GM23248 (cell line): ENCODE results near the gene ST6GALNAC3. TPM values are rescaled to one million over a fixed set of nuclear protein-coding genes. Genes with fewer than 3 reads are reported as not detected.

Experiments used
- DNase-seq: peaks from one replicate; pipeline ENCODE4 v3.0.0-alpha.2; 2015
- H2AFZ ChIP-seq: fragments of 200-600 bp; sonication (generic); 2 replicates; pipeline ENCODE4 v1.6.1; 2016; ENCODE audit warnings: antibody characterized with exemption
- H3F3A ChIP-seq: fragments of 200-600 bp; sonication (generic); 2 replicates; pipeline ENCODE4 v1.6.1; 2016; ENCODE audit warnings: mild to moderate bottlenecking, antibody characterized with exemption, mixed run types; ENCODE audit not compliant: insufficient read depth
- H3K27ac ChIP-seq: fragments of 200-600 bp; sonication (generic); 2 replicates; pipeline ENCODE4 v1.5.1; 2016; ENCODE audit warnings: mild to moderate bottlenecking
- H3K27me3 ChIP-seq: fragments of 200-600 bp; sonication (generic); replicated peaks from 2 replicates; pipeline ENCODE4 v1.6.1; 2016; ENCODE audit warnings: mild to moderate bottlenecking; ENCODE audit not compliant: insufficient read depth
- H3K36me3 ChIP-seq: fragments of 200-600 bp; sonication (generic); 2 replicates; pipeline ENCODE4 v1.6.1; 2016; ENCODE audit warnings: low read depth, mild to moderate bottlenecking
- H3K4me1 ChIP-seq: fragments of 200-600 bp; sonication (generic); 2 replicates; pipeline ENCODE4 v1.6.1; 2016; ENCODE audit warnings: mild to moderate bottlenecking; ENCODE audit not compliant: insufficient read depth
- H3K4me2 ChIP-seq: fragments of 200-600 bp; sonication (generic); one replicate; pipeline ENCODE4 v1.6.1; 2016; ENCODE audit warnings: mild to moderate bottlenecking; ENCODE audit not compliant: unreplicated experiment
- H3K4me3 ChIP-seq: fragments of 200-600 bp; sonication (generic); 2 replicates; pipeline ENCODE4 v1.5.1; 2016; ENCODE audit warnings: mild to moderate bottlenecking
- H3K79me2 ChIP-seq: fragments of 200-600 bp; sonication (generic); 2 replicates; pipeline ENCODE4 v1.6.1; 2016; ENCODE audit warnings: mild to moderate bottlenecking; ENCODE audit not compliant: insufficient read depth
- H3K9ac ChIP-seq: fragments of 200-600 bp; sonication (generic); 2 replicates; pipeline ENCODE4 v1.6.1; 2016; ENCODE audit warnings: mild to moderate bottlenecking
- H3K9me2 ChIP-seq: fragments of 200-600 bp; sonication (generic); 2 replicates; pipeline ENCODE4 v1.6.1; 2016; ENCODE audit warnings: mixed run types, mild to moderate bottlenecking, moderate library complexity; ENCODE audit not compliant: insufficient read depth
- H3K9me3 ChIP-seq: fragments of 200-600 bp; sonication (generic); one replicate; pipeline ENCODE4 v1.6.1; 2017; ENCODE audit warnings: low read depth
- H4K20me1 ChIP-seq: fragments of 200-600 bp; sonication (generic); 2 replicates; pipeline ENCODE4 v1.6.0; 2016; ENCODE audit not compliant: insufficient read depth
- EZH2 ChIP-seq: fragments of 200-600 bp; sonication (generic); IDR thresholded peaks from 2 replicates; pipeline ENCODE4 v1.6.1; 2018; ENCODE audit warnings: antibody characterized with exemption, mild to moderate bottlenecking; ENCODE audit not compliant: insufficient read depth, poor library complexity, severe bottlenecking
- EZH2phosphoT487 ChIP-seq: fragments of 200-600 bp; sonication (generic); IDR thresholded peaks from 2 replicates; pipeline ENCODE4 v1.6.1; 2018; ENCODE audit warnings: antibody characterized with exemption, moderate library complexity, mild to moderate bottlenecking, low read depth; ENCODE audit not compliant: insufficient read depth
- WGBS, 2 experiments: methylation state at CpG; one replicate each; pipeline ENCODE4 v1.1.6; 2015 to 2017; ENCODE audit warnings: low lambda C conversion rate in 2 of 2, low coverage in 1 of 2; ENCODE audit errors: missing lambda C conversion rate in 2 of 2; 5-methylcytosine and 5-hydroxymethylcytosine counted together
- in situ Hi-C: fragments of 300-500 bp; cut with MboI; formaldehyde crosslinking; loops from 2 replicates; pipeline ENCODE4 v1.15.0; 2020
- polyA plus RNA-seq: library from polyadenylated mRNA; unstranded; fragments of >200 nt; fragmentation: Nextera tagmentation; extraction: Ambion mirVana; gene quantifications from 2 replicates; pipeline ENCODE4 v1.2.1, GENCODE V29; 2016
- total RNA-seq: library from RNA; depleted of rRNA; stranded (reverse); fragments of >200 nt; shearing (Covaris generic); gene quantifications from 2 replicates; pipeline ENCODE4 v1.2.3, GENCODE V29; 2014

Gene ST6GALNAC3
- total and polyA plus RNA-seq, 2 experiments from 2014 or later, result not detected

DNA sequence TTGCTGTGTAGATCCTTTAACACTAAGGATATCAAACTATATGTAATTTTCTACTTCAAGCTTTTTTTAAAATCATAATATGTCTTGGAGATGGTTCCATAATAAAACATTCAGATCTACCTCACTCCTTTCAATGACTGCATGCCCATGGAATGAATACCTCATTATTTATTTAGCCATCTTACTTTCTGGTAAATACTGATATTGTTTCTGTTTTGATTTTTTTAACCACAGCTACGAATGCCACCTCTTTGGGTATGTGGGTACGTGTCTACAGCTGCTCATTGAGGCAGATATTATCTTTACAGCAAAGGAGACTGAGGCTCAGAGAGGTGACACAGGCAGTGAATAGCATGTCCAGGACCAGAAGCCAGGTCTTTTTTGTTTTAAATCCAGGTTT, 215.7 kb downstream of the ST6GALNAC3 start:
- in situ Hi-C loops, result no loop called here
- no peak for DNase-seq
- 45 to 49% methylated on average over 2 of the region's 2 CpGs for WGBS, 2 experiments

DNA sequence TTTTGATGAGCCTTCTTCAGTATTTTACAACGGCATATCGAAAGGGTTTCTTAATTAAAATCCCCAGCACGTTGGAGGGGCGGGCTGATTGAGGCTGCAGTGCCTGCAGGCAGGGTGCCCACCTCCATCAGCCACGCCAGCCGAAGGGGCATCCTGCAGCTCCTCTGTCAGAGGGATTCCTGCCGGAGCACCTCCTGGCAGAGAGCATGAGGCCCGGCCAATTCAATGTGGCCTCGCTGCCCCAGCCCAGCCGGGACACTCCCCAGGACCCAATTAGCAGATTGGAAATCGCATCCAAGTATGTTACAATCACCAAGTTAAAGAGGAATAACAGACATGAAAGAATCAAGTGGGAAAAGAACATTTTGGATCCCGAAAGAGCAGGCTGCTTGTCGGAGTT, 216.6 kb downstream of the ST6GALNAC3 start:
- no peak overlapping the region for H3K27ac ChIP-seq
- no peaks in the 10 kb centered on the region for H3K4me1 ChIP-seq
- H2AFZ ChIP-seq, result peak overlapping the region; percentile 66
- TF ChIP-seq EZH2phosphoT487 (no peak), EZH2 (no peak)
- no peaks in the 10 kb centered on the region for H4K20me1 ChIP-seq
- no peak overlapping the region for H3K9ac ChIP-seq
- H3F3A ChIP-seq, result no peaks in the 10 kb centered on the region
- DNase-seq, result peak; percentile 11
- peak overlapping the region; percentile 6 for H3K4me2 ChIP-seq
- no peaks in the 10 kb centered on the region for H3K79me2 ChIP-seq
- H3K27me3 ChIP-seq, result no peaks in the 10 kb centered on the region; the same call in 1 of the 2 replicates
- in situ Hi-C loops, result no loop called here
- 19 to 21% methylated on average over 13 of the region's 13 CpGs for whole genome bisulfite sequencing, 2 experiments
- H3K4me3 ChIP-seq, result peak overlapping the region; percentile 58
- H3K9me2 ChIP-seq, result no peaks in the 10 kb centered on the region
- no peaks in the 10 kb centered on the region for H3K9me3 ChIP-seq
- H3K36me3 ChIP-seq, result no peaks in the 10 kb centered on the region

More for the DNA sequence above, 215.7 kb downstream of the ST6GALNAC3 start:
- H2AFZ ChIP-seq, result no peak overlapping the region
- TF ChIP-seq EZH2phosphoT487 (no peak), EZH2 (no peak)
- H3K4me3 ChIP-seq, result no peak overlapping the region
- no peak overlapping the region for H3K4me2 ChIP-seq
- H3K4me1 ChIP-seq, result no peaks in the 10 kb centered on the region
- H3K79me2 ChIP-seq, result no peaks in the 10 kb centered on the region
- H3K9me3 ChIP-seq, result no peaks in the 10 kb centered on the region
- no peak overlapping the region for H3K27ac ChIP-seq
- no peaks in the 10 kb centered on the region for H4K20me1 ChIP-seq
- H3K27me3 ChIP-seq, result no peaks in the 10 kb centered on the region; the same call in 1 of the 2 replicates
- H3K9me2 ChIP-seq, result no peaks in the 10 kb centered on the region
- H3K36me3 ChIP-seq, result no peaks in the 10 kb centered on the region
- no peak overlapping the region for H3K9ac ChIP-seq
- no peaks in the 10 kb centered on the region for H3F3A ChIP-seq

DNA sequence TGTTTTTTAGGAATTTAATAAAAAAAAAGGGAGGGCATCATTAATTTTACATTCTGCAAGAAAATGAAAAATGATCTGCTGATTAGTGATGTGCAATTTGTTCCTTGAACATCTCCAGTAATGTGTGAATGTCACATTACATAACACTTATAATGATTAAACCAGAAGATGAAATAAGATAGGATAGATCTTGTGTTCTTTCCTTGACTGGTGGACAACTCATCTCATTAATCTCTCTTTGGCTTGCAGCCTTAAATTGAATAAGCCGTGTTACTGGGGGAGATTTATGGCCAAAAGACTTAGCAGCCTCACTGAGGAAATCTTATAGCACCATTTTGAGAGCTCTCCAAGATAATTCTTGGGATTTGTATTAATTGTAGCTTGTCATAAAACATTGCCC, 217.2 kb downstream of the ST6GALNAC3 start:
- in situ Hi-C loops, result no loop called here
- no peaks in the 10 kb centered on the region for H4K20me1 ChIP-seq
- H3K4me1 ChIP-seq, result no peaks in the 10 kb centered on the region
- TF ChIP-seq EZH2phosphoT487 (no peak), EZH2 (no peak)
- H3K27ac ChIP-seq, result no peak overlapping the region
- H2AFZ ChIP-seq, result no peak overlapping the region; the same call in 1 of the 2 replicates
- no peaks in the 10 kb centered on the region for H3K36me3 ChIP-seq
- no peaks in the 10 kb centered on the region for H3K79me2 ChIP-seq
- no peaks in the 10 kb centered on the region for H3K9me2 ChIP-seq
- H3K4me2 ChIP-seq, result peak overlapping the region; percentile 6
- no peaks in the 10 kb centered on the region for H3K9me3 ChIP-seq
- no peaks in the 10 kb centered on the region for H3F3A ChIP-seq
- DNase-seq, result no peak
- peak overlapping the region; percentile 58; the same call in 1 of the 2 replicates for H3K4me3 ChIP-seq
- peaks cover 5% of the 10 kb centered on the region; the same call in 1 of the 2 replicates for H3K27me3 ChIP-seq
- H3K9ac ChIP-seq, result no peak overlapping the region
- WGBS, 2 experiments, result 3 to 11% methylated on average over 1 of the region's 1 CpG

DNA sequence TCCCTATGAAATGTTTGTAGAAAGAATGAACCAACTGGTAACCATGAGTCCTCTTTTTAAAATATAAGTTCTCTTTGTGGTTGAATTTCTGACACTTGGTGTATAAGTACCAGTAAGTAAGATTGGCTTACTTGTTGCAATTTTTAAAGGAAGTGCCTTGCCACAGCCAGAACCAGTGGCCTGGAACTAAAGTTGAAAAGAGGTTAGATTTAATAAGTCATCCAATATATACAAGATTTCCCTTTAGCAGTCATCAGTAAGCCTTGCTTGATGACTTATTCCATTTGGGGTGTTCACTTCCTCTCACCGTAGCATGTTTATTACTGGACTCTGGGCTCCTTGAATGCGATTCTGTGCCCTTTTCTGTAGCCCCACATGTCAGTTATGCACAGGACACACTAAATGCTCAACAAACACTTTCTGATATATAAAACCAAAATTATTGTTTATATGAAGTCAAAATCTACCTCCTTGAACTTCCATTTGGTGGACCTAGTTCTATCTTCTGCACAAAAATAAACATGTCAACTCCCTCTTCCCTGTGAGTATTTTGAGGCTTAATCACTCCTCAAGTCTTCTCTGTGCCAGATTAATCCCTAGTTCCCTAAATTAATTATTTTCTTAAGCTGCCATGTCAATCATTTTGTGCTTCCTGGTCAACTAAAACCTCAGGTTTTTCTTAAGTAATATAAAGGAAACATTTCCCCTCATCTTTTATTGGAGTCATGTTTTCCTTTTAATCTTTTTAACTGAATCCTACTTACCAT, 218.1 kb downstream of the ST6GALNAC3 start:
- no peaks in the 10 kb centered on the region for H3K9me3 ChIP-seq
- H3K9ac ChIP-seq, result no peak overlapping the region
- H3K27ac ChIP-seq, result no peak overlapping the region
- in situ Hi-C loops, result no loop called here
- 90 to 93% methylated on average over 2 of the region's 2 CpGs for WGBS, 2 experiments
- no peaks in the 10 kb centered on the region for H3K79me2 ChIP-seq
- no peaks in the 10 kb centered on the region for H3F3A ChIP-seq
- H4K20me1 ChIP-seq, result no peaks in the 10 kb centered on the region
- H3K9me2 ChIP-seq, result no peaks in the 10 kb centered on the region
- no peak overlapping the region for H3K4me2 ChIP-seq
- H2AFZ ChIP-seq, result no peak overlapping the region
- no peaks in the 10 kb centered on the region for H3K4me1 ChIP-seq
- TF ChIP-seq EZH2, result no peak
- no peak for TF ChIP-seq EZH2phosphoT487
- no peaks in the 10 kb centered on the region for H3K36me3 ChIP-seq
- H3K4me3 ChIP-seq, result no peak overlapping the region
- H3K27me3 ChIP-seq, result peaks cover 6% of the 10 kb centered on the region; the same call in 1 of the 2 replicates
- DNase-seq, result no peak
